Measurements from ENCODE around the gene SLC19A1.

DNA sequence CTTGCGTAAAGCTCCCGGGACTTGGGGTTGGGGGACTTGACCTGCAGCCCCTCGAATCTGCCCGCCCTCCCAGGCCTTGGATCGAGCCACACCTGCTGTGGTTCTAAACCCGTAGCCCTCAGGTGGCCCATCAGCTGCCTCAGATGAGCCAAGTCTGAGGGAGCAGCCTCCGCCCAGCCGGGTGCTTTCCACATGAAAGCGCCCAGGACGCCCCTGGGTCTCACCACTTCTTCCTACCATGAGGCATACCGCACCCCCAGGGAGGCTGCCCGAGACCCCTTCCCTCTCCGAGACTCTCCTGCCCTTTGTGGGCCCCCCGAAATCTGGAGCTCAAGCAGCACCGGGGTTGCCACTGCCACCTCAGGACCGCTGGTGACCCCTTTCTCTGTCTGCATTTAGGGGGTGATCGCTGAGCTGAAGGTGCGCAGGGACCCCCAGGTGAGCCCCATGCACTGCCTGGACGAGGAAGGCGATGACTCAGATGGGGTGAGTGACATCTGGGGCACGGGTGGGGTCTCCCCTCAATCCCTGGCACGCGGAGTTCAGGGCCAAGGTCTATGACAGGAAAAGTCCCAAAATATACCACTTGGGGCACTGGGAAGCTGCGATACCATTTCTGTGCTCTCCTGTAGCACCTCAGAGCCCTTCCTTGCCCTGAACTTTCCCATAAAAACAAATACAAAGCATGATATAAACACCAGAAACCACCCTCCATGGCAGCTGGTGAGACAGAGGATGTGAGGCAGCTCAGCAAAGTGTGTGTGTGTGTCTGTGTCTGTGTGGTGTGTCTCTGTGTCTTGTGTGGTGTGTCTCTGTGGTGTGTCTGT lies 68.5 kb downstream of the SLC19A1 start:
- TF ChIP-seq CTCF (IDR thresholded peaks at IDR 0.05 in 4 of 5, conservative IDR thresholded peaks at IDR 0.05 in 1 of 5) (no peak), POLR2A (IDR thresholded peaks at IDR 0.05) (no peak)
